Stimulated activated naive CD8-positive, alpha-beta T cell treated with anti-CD3 and anti-CD28 coated beads, Interleukin-15, amount 100 ng/mL, for 72 hours (primary cell): ENCODE results near the gene DPM2.

Experiments used
- ATAC-seq: fragments of 150-1000 bp; cut with Tn5 transposase; 2 replicates; pipeline ENCODE4 v1.10.0; 2021; ENCODE audit warnings: mild to moderate bottlenecking, moderate library complexity
- DNase-seq, 2 donors: peaks; one replicate each; pipeline ENCODE4 v3.0.0; 2021 to 2022
- H3K27ac Mint-ChIP-seq, 2 donors: one replicate each; pipeline ENCODE4 v1.8.0; 2022; ENCODE audit warnings: mild to moderate bottlenecking in 2 of 2, mixed read lengths in 2 of 2, moderate library complexity in 2 of 2
- H3K27me3 Mint-ChIP-seq: one replicate; pipeline ENCODE4 v1.8.0; 2022; ENCODE audit warnings: mixed read lengths
- H3K4me1 Mint-ChIP-seq: one replicate; pipeline ENCODE4 v1.8.0; 2022; ENCODE audit warnings: mild to moderate bottlenecking, mixed read lengths
- H3K4me3 Mint-ChIP-seq, 2 donors: one replicate each; pipeline ENCODE4 v1.8.0; 2022; ENCODE audit warnings: mild to moderate bottlenecking in 2 of 2, mixed read lengths in 2 of 2, moderate library complexity in 1 of 2
- H3K9me3 Mint-ChIP-seq, 2 donors: one replicate each; pipeline ENCODE4 v1.8.0; 2022; ENCODE audit warnings: mixed read lengths in 2 of 2

DPM2 gene

DNA sequence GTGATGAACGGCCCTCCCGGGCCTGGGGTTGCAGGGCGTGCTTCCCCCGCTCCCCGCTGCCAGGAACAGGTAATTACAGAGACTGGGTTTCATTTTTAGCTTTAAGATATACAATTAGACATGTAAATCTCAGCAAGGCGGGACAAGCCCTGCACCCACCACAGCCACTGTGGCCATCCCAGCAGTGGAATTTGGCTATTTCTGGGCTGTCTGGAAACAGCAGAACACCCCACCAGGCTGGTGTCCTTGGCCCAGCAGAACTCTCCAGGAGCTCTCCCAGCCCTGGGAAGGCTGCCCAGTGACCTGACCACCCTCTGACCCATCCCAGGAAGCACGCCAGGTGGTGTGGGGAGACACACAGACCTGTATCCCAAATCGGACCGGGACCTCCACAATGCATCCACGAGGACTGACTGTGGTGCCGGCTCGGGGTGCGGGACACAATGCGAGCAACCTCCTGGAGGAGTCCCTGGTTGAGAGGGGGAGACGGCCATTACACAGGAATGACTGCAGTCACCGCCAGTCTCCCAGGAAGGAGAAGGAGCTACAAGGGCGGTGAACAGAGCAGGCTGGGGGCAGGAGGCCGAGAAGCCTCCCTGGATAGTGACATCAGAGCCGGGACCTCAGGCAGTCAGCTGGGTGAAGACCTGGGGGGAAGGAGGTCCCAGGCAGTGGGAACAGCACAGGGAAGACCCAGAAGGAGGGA lies 25.9 kb upstream of the DPM2 start:
- DNase-seq, result peak in 1 of 2 donors; percentile 23
- H3K27me3 Mint-ChIP-seq, result no peaks in the 10 kb centered on the region
- H3K4me3 Mint-ChIP-seq, result peak overlapping the region; percentile 77 to 85
- peak overlapping the region; percentile 85 to 95 for H3K27ac Mint-ChIP-seq
- peaks cover 0 to 9% of the 10 kb centered on the region in 2 donors for H3K9me3 Mint-ChIP-seq
- peaks cover 100% of the 10 kb centered on the region for H3K4me1 Mint-ChIP-seq
- ATAC-seq, result peak; percentile 37

DNA sequence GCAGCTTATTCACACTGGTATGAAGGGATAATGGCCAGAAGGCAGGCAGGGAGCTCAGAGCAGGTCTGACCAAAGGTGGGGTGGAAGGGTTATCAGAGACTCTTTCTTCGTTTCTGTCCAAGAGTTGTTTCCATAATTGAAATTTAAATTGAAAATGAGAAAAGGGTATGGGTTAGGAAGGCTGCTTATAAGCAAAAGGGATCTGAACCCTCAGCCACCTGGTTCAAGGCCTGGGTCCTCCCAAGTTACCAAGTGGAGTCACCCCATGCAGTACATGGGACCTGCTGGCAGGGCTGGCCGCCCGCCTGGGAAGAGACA lies 25.3 kb upstream of the DPM2 start:
- peaks cover 0 to 9% of the 10 kb centered on the region in 2 donors for H3K9me3 Mint-ChIP-seq
- ATAC-seq, result no peak
- peaks cover 100% of the 10 kb centered on the region for H3K4me1 Mint-ChIP-seq
- H3K27ac Mint-ChIP-seq, result peak overlapping the region; percentile 61 to 95
- peak overlapping the region; percentile 77 to 85 for H3K4me3 Mint-ChIP-seq
- no peak for DNase-seq
- no peaks in the 10 kb centered on the region for H3K27me3 Mint-ChIP-seq

DNA sequence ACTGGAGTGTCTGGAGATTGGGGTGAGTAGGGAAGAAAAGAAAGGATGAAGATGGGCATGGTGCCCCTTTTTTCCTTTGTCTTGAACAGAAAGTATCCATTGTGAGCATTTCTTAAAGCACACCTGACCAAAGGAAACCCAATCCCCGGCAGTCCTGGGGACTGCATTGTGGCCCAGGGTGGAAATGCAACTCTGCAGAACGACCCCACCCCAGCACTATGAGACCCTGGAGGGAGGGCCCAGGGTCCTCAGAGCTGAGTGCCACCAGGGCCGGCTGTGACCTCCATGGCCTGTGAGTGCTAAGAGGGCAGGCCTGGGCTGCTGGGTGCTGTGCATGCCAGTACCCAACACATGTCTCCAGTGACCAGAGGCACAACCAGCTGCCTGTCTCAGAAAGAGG lies 24.6 kb upstream of the DPM2 start:
- H3K27me3 Mint-ChIP-seq, result no peaks in the 10 kb centered on the region
- ATAC-seq (no peak), DNase-seq (no peak)
- peaks cover 100% of the 10 kb centered on the region for H3K4me1 Mint-ChIP-seq
- peak overlapping the region in 1 of 2 donors; percentile 89 for H3K27ac Mint-ChIP-seq
- H3K9me3 Mint-ChIP-seq, result peaks cover 0 to 9% of the 10 kb centered on the region in 2 donors
- peak overlapping the region; percentile 11 to 77 for H3K4me3 Mint-ChIP-seq

DNA sequence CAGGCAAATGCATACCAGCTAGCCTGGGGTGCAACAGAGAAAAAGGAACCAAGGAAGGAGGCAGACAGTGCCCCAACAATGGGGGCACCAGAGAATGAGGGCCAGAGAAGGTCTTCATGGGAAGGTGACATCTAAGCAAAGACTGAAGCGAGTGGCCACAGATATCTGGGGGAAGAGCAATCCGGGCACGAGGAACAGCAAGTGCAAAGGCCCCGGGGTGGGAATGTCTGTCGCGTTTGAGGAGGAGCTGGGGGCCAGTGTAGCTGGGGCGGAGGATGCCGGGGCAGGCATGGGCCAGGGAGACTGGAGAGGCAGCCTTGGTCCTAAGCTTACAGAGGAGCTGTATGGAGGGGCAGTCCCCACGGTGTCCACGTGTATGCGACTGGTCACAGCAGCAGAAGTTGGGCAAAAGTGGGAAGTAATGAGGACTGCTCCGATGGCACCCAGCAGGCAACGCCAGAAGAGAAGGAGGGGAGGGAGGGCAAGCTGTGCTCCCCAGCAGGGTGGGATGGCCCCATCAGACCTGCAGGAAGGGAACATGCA lies 24.0 kb upstream of the DPM2 start:
- H3K27me3 Mint-ChIP-seq, result no peaks in the 10 kb centered on the region
- H3K4me3 Mint-ChIP-seq, result peak overlapping the region; percentile 14 to 47
- ATAC-seq, result no peak
- H3K27ac Mint-ChIP-seq, result peak overlapping the region in 1 of 2 donors; percentile 87
- peaks cover 0 to 9% of the 10 kb centered on the region in 2 donors for H3K9me3 Mint-ChIP-seq
- no peak for DNase-seq
- H3K4me1 Mint-ChIP-seq, result peaks cover 100% of the 10 kb centered on the region

DNA sequence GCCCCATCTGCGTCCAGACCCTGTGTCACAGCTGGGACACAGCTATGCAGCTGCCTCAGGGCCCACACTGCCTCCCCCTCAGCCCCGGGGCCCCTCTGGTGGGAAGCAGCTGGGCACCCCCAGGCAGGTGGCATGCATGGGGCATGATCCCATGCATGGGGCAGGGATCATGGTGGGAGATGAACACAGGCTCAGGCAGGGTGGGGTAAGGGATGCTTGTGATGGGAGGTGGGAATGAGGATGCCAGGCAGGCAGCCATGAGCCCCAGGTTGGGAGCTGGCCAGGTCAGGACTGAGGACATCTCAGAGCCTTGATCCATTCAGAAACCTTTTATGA lies 23.5 kb upstream of the DPM2 start:
- Mint-ChIP-seq H3K9me3 (peaks cover 0 to 9% of the 10 kb centered on the region in 2 donors), H3K27me3 (no peaks in the 10 kb centered on the region), H3K27ac (peak overlapping the region; percentile 72 to 87), H3K4me3 (peak overlapping the region; percentile 14 to 47), H3K4me1 (peaks cover 99% of the 10 kb centered on the region)
- no peak for ATAC-seq
- DNase-seq, result no peak

DNA sequence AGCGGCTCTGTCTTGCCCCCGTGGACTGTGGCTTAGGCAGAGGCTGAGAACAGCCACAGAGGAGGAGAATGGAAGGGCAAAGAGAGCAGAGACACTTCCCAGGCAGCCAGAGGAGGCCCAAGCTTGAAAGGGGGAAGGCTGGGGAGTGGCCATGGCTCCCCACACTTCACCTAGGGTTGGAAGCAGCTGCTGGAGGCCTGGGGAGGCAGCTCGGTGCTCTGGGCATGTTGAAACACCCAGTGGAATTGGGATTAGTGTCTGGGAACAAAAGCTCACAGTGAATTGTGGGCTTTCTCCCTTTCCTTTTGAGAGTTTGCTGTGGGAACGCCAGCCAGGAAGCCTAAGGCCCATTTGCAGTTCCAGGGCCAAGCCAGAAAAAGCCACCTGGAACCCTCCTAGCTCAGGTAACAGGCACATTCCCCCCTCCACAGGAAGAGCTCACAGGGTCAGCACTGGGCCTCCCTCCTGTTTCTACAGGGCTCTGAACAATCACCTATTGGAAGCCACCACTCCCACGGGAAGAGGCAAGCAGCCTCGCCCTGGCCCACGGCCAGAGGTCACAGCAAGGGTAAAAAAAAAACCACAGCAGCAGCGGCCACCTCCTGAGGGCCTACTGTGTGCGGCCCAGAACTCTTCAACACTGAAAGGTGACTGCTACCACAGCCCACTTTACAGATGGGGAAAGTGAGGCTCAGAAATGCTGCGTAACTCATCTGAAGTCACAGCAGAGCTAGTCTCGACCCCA lies 22.9 kb upstream of the DPM2 start:
- no peak for ATAC-seq
- H3K4me3 Mint-ChIP-seq, result peak overlapping the region; percentile 48 to 58

DNA sequence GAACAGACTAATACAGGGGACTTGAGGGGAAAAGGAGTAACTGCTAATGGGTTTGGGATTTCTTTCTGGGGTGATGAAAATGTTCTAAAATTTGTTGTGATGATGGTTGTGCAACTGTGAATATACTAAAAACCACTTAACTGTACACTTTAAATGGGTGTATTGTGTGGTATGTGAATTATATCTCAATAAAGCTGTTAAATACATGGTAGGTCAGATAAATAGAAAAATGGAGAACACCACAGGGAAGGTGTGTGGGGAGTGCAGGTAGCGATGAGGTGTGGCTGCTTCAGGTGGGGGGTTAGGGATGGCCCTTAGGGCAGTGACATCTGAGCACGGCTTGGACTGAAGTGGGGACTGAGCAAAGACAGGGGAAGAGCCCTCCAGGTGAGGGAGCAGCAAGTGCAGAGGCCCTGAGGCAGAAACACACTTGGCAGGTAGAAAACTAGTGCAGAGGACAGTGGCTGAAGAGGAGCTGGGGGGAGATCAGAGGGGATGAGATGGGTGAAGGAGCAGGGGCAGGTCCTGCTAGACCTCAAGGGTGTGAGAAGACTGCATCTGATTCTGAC lies 22.3 kb upstream of the DPM2 start:
- Mint-ChIP-seq H3K27ac (peak overlapping the region; percentile 9 to 79), H3K9me3 (peaks cover 0 to 9% of the 10 kb centered on the region in 2 donors), H3K4me3 (peak overlapping the region; percentile 48 to 58), H3K4me1 (peaks cover 99% of the 10 kb centered on the region), H3K27me3 (no peaks in the 10 kb centered on the region)
- ATAC-seq (no peak), DNase-seq (no peak)

More for the DNA sequence above, 22.9 kb upstream of the DPM2 start:
- H3K4me1 Mint-ChIP-seq, result peaks cover 99% of the 10 kb centered on the region
- H3K27me3 Mint-ChIP-seq, result no peaks in the 10 kb centered on the region
- peaks cover 0 to 9% of the 10 kb centered on the region in 2 donors for H3K9me3 Mint-ChIP-seq
- H3K27ac Mint-ChIP-seq, result peak overlapping the region; percentile 72 to 79
- no peak for DNase-seq

DNA sequence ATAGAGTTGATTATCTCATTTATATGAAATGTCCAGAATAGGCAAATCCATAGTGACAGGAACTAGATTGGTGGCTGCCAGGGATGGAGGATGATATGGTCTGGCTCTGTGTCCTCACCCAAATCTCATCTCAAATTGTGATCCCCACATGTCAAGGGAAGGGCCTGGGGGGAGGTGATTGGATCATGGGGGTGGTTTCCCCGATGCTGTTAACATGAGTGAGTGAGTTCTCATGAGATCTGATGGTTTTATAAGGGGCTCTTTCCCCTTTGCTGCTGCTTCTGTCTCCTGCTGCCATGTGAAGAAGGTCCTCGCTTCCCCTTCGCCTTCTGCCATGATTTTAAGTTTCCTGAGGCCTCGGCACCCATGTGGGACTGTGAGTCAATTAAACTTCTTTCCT lies 21.7 kb upstream of the DPM2 start:
- ATAC-seq (no peak), DNase-seq (no peak)
- H3K4me1 Mint-ChIP-seq, result peaks cover 99% of the 10 kb centered on the region
- H3K27me3 Mint-ChIP-seq, result no peaks in the 10 kb centered on the region
- H3K4me3 Mint-ChIP-seq, result peak overlapping the region; percentile 48 to 58
- H3K27ac Mint-ChIP-seq, result peak overlapping the region; percentile 9 to 57
- H3K9me3 Mint-ChIP-seq, result peaks cover 0 to 9% of the 10 kb centered on the region in 2 donors

DNA sequence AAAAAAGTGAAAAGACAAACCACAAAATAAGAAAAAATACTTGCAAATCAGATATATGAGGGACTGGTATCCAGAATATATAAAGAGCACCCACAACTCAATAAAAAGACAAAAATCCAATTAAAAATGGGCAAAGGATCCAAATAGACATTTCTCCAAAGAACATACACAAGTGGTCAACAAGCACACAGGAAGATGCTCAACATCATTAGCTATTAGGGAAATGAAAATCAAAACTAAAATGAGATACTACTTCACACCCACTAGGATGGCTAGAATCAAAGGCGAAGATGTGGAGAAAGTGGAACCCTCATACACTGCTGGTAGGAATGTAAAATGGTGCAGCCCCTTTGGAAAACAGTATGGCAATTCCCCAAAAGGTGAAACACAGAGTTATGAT lies 21.1 kb upstream of the DPM2 start:
- DNase-seq (no peak), ATAC-seq (no peak)
- Mint-ChIP-seq H3K4me3 (peak overlapping the region in 1 of 2 donors; percentile 14), H3K27me3 (no peaks in the 10 kb centered on the region), H3K4me1 (peaks cover 99% of the 10 kb centered on the region), H3K9me3 (peaks cover 0 to 9% of the 10 kb centered on the region in 2 donors), H3K27ac (no peak overlapping the region)

DNA sequence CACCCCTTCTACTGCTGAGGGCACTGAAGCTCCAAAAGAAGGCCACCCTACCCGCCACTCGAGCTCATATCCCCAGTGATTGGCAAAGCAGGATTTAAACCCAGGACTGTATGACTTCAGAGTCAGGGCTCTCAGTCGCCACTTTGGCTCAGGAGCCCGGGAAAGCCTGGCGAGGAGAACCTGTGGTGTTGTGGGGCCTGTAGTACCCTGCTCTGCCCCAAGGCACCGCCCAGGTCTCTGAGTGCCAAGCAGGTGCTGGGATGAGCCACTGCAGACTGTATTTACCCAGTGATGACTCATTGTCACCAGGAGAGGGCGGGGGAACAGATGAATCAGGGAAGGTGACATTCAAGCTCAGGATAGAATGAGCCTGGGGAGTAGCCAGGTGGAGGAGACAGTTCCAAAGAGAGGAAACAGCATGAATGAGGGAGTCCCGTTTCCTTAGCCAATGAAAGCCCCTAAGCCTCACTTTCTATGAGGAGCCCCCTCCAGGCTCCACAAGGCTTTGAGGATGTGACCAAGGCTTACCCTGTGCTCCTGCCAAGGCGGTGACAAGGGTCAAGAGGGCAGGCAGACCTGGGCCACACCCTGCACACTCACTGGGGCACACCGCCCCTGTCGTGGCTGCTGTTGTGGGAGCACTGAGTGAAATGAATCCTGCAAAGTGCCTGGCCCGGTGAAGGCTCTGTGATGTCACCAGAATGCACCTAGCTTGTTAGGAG lies 17.8 kb upstream of the DPM2 start:
- peak overlapping the region; percentile 71 for H3K4me3 Mint-ChIP-seq
- peak overlapping the region; percentile 75 to 79 for H3K27ac Mint-ChIP-seq
- peaks cover 99% of the 10 kb centered on the region for H3K4me1 Mint-ChIP-seq
- H3K27me3 Mint-ChIP-seq, result no peaks in the 10 kb centered on the region
- peak; percentile 95 for ATAC-seq
- peaks cover 0 to 9% of the 10 kb centered on the region in 2 donors for H3K9me3 Mint-ChIP-seq
- DNase-seq, result peak; percentile 72 to 85

DNA sequence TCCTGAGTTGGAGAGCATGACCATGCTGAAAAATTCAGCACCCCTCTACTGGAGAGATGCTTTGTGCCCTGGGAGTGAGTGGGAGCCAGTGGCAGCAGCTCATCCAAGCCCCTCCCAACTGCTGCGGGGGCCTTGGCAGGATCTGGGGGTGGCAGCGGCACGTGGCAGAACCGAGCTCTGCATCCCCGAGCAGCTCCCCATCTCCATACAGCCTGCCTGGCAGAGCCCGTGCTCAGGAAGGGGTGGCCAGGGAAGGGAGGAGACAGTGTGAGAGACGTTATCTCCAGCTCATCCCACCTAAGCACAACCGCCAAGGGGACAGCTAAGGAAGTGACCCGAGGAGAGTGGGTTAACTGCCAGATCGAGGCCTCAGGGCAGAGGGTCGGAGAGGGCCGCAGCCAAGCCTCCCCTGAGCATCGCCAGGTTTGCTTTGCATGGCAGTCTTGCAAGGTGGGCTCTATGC lies 17.2 kb upstream of the DPM2 start:
- H3K4me3 Mint-ChIP-seq, result peak overlapping the region; percentile 71
- ATAC-seq (no peak), DNase-seq (no peak)
- H3K27ac Mint-ChIP-seq, result peak overlapping the region; percentile 22 to 49
- peaks cover 99% of the 10 kb centered on the region for H3K4me1 Mint-ChIP-seq
- no peaks in the 10 kb centered on the region for H3K27me3 Mint-ChIP-seq
- peaks cover 0 to 7% of the 10 kb centered on the region in 2 donors for H3K9me3 Mint-ChIP-seq

DNA sequence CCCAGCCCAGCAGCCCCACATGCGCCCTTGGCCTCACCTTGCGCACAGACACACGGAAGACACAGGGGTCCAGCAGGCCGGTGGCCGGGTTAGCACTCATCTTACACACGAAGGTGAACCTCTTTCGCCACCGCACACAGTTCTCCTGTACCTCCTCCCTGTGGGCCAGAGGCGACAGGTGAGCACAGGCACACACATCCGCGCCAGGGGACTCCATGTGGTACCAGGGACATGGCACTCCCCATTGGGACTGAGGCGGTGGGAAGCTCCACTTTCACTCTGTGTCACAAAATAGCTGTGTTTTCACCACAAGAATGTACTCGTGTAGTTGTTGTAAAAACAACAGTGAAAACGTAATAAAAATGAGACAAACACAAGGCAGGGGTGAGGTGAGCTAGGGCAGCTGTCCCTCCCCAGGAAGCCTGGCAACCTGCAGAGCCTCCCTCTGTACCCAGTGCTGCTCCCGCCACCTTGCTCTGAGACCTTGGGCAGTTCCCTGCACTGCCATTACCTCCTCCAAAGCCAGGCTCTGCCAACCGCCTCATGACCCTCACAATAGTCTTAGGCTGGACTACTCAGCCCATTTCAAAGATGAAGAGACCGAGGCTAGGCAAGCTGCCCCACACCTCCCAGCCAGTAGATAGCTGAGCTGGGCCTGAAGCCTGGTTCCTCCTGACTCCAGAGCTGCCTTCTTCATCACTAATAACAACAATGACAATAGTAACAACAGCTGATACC lies 16.3 kb upstream of the DPM2 start:
- peak overlapping the region; percentile 49 to 71 for H3K4me3 Mint-ChIP-seq
- peak; percentile 27 for ATAC-seq
- DNase-seq, result no peak
- peaks cover 97% of the 10 kb centered on the region for H3K4me1 Mint-ChIP-seq
- peak overlapping the region; percentile 22 to 89 for H3K27ac Mint-ChIP-seq
- no peaks in the 10 kb centered on the region for H3K27me3 Mint-ChIP-seq
- H3K9me3 Mint-ChIP-seq, result no peaks in the 10 kb centered on the region

DNA sequence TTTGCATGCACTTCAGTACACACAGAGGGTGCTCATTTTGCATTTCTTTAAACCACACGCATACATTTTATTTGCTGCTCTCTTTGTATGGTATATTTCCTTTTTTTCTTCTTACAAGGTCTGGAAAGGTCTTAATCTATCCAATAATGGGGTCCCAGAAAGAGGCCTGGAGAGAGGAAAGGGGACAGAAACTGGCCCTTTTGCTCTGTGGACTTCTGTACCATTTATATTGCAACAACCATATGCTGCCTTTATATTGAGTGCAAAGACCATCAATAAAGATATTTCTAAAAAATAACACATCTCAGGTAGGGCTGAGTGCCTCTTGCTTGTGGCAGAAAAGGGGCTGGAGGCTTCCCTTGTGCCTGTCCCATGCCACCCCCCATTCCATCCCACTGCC lies 15.5 kb upstream of the DPM2 start:
- DNase-seq (no peak), ATAC-seq (no peak)
- no peaks in the 10 kb centered on the region for H3K9me3 Mint-ChIP-seq
- H3K4me3 Mint-ChIP-seq, result peak overlapping the region in 1 of 2 donors; percentile 71
- H3K27me3 Mint-ChIP-seq, result no peaks in the 10 kb centered on the region
- no peak overlapping the region for H3K27ac Mint-ChIP-seq
- H3K4me1 Mint-ChIP-seq, result peaks cover 97% of the 10 kb centered on the region

DNA sequence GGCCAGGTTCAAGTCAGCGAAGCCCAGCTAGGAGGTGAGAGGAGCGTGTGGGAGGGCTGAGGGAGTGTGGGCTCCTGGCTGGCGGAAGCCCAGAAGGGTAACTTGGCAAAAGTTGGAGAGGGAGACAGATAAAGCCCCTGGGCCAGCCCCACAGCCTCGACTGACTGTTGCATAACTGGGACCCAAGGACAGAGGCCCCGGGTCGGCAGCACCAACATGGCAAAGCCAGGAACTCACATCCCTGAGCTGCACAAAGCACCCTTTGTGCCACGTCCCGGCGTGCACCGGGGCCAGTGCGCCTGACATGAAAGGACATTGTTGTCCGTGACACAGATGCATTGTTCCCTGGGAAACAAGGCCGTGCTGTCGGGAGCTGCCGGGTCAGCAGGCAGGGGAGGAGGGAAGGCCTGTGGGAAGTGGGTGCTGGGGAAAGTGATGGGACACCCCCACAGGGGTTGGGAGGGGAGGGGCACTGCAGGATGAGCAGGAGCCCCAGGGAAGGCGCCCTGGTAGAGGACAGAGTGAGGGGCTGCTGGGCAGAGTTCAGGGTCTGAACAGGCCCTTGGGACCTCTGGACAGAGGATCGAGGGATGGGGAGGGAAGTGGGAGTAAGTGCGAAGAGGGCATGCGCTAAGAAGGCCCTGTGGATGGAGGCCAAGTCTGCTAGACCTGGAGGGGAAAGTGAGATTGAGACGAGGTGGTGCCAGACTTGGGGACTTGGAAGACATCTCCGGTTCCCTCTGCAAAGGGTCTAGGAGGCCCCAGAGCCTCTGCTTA lies 13.0 kb upstream of the DPM2 start:
- Mint-ChIP-seq H3K9me3 (no peaks in the 10 kb centered on the region), H3K4me1 (peaks cover 98% of the 10 kb centered on the region), H3K4me3 (peak overlapping the region; percentile 44 to 54), H3K27ac (peak overlapping the region; percentile 78 to 92), H3K27me3 (no peaks in the 10 kb centered on the region)
- ATAC-seq, result no peak
- DNase-seq, result no peak
